Skeletal muscle satellite cell (primary cell): ENCODE results near the gene ARAP2.

Experiments used
- H3K27me3 ChIP-seq: 2 replicates; pipeline ENCODE4 v1.7.0; 2013; ENCODE audit warnings: low read length; ENCODE audit not compliant: control insufficient read depth, insufficient read depth
- H3K36me3 ChIP-seq: 2 replicates; pipeline ENCODE4 v1.7.0; 2013; ENCODE audit warnings: mild to moderate bottlenecking, control low read depth, low read length; ENCODE audit not compliant: insufficient read depth
- H3K4me1 ChIP-seq: 2 replicates; pipeline ENCODE4 v1.7.0; 2013; ENCODE audit warnings: low read length; ENCODE audit not compliant: control insufficient read depth, insufficient read depth
- H3K4me2 ChIP-seq: 2 replicates; pipeline ENCODE4 v1.7.0; 2013; ENCODE audit warnings: mild to moderate bottlenecking, low read length
- H3K4me3 ChIP-seq: 2 replicates; pipeline ENCODE4 v1.7.0; 2013; ENCODE audit warnings: low read length
- H3K9ac ChIP-seq: 2 replicates; pipeline ENCODE4 v1.7.0; 2013; ENCODE audit warnings: mild to moderate bottlenecking, low read depth, low read length, moderate library complexity
- H3K9me3 ChIP-seq: replicated peaks from 2 replicates; pipeline ENCODE4 v1.7.0; 2013; ENCODE audit warnings: mild to moderate bottlenecking, control low read depth, low read length

The ARAP2 gene

GRCh38 chr4:36086261-36086786 lies 158.0 kb downstream of the ARAP2 start:
- Histone ChIP-seq H3K4me1 (no peaks in the 10 kb centered on the region), H3K27me3 (no peaks in the 10 kb centered on the region), H3K36me3 (no peaks in the 10 kb centered on the region), H3K9ac (no peak overlapping the region), H3K4me3 (no peak overlapping the region), H3K4me2 (no peak overlapping the region), H3K9me3 (no peaks in the 10 kb centered on the region)

- Histone ChIP-seq H3K4me2 (no peak overlapping the region), H3K4me3 (no peak overlapping the region), H3K4me1 (no peaks in the 10 kb centered on the region), H3K9me3 (no peaks in the 10 kb centered on the region), H3K36me3 (no peaks in the 10 kb centered on the region), H3K27me3 (no peaks in the 10 kb centered on the region), H3K9ac (no peak overlapping the region)
Observed at GRCh38 chr4:36082817-36083216, 161.5 kb downstream of the ARAP2 start.

GRCh38 chr4:36081185-36081584 lies 163.1 kb downstream of the ARAP2 start:
- Histone ChIP-seq H3K9ac (no peak overlapping the region), H3K4me2 (no peak overlapping the region), H3K27me3 (no peaks in the 10 kb centered on the region), H3K36me3 (no peaks in the 10 kb centered on the region), H3K4me1 (no peaks in the 10 kb centered on the region), H3K4me3 (no peak overlapping the region), H3K9me3 (no peaks in the 10 kb centered on the region)

GRCh38 chr4:36079666-36080065 lies 164.6 kb downstream of the ARAP2 start:
- Histone ChIP-seq H3K4me1 (no peaks in the 10 kb centered on the region), H3K4me3 (no peak overlapping the region), H3K27me3 (no peaks in the 10 kb centered on the region), H3K9ac (no peak overlapping the region), H3K36me3 (no peaks in the 10 kb centered on the region), H3K4me2 (no peak overlapping the region), H3K9me3 (no peaks in the 10 kb centered on the region)

GRCh38 chr4:36078319-36078718 lies 166.0 kb downstream of the ARAP2 start:
- Histone ChIP-seq H3K4me2 (no peak overlapping the region), H3K4me3 (no peak overlapping the region), H3K27me3 (no peaks in the 10 kb centered on the region), H3K9ac (no peak overlapping the region), H3K36me3 (no peaks in the 10 kb centered on the region), H3K4me1 (no peaks in the 10 kb centered on the region), H3K9me3 (no peaks in the 10 kb centered on the region)

- Histone ChIP-seq H3K9ac (no peak overlapping the region), H3K36me3 (no peaks in the 10 kb centered on the region), H3K27me3 (no peaks in the 10 kb centered on the region), H3K4me3 (no peak overlapping the region), H3K4me2 (no peak overlapping the region), H3K9me3 (no peaks in the 10 kb centered on the region), H3K4me1 (no peaks in the 10 kb centered on the region)
Observed at GRCh38 chr4:36072529-36072928, 171.8 kb downstream of the ARAP2 start.

- no peak overlapping the region for H3K9ac ChIP-seq
- H3K4me1 ChIP-seq = no peaks in the 10 kb centered on the region
- H3K4me2 ChIP-seq = no peak overlapping the region
- H3K36me3 ChIP-seq = no peaks in the 10 kb centered on the region
- H3K27me3 ChIP-seq = no peaks in the 10 kb centered on the region
- no peaks in the 10 kb centered on the region for H3K9me3 ChIP-seq
- no peak overlapping the region for H3K4me3 ChIP-seq
Observed at GRCh38 chr4:36067116-36067515, 177.2 kb downstream of the ARAP2 start.

GRCh38 chr4:36065274-36065871 lies 178.9 kb downstream of the ARAP2 start:
- no peak overlapping the region for H3K4me2 ChIP-seq
- H3K9ac ChIP-seq = no peak overlapping the region
- no peaks in the 10 kb centered on the region for H3K27me3 ChIP-seq
- H3K9me3 ChIP-seq = peaks cover 3% of the 10 kb centered on the region
- no peak overlapping the region for H3K4me3 ChIP-seq
- no peaks in the 10 kb centered on the region for H3K36me3 ChIP-seq
- H3K4me1 ChIP-seq = no peaks in the 10 kb centered on the region

- Histone ChIP-seq H3K9ac (no peak overlapping the region), H3K9me3 (peaks cover 3% of the 10 kb centered on the region), H3K4me1 (no peaks in the 10 kb centered on the region), H3K36me3 (no peaks in the 10 kb centered on the region), H3K27me3 (no peaks in the 10 kb centered on the region), H3K4me3 (no peak overlapping the region), H3K4me2 (no peak overlapping the region)
Observed at GRCh38 chr4:36064117-36064516, 180.2 kb downstream of the ARAP2 start.

- no peaks in the 10 kb centered on the region for H3K9me3 ChIP-seq
- no peaks in the 10 kb centered on the region for H3K27me3 ChIP-seq
- no peaks in the 10 kb centered on the region for H3K36me3 ChIP-seq
Observed at GRCh38 chr4:36056136-36056535, 188.2 kb downstream of the ARAP2 start.

GRCh38 chr4:36054694-36055422 lies 189.5 kb downstream of the ARAP2 start:
- Histone ChIP-seq H3K27me3 (no peaks in the 10 kb centered on the region), H3K9ac (no peak overlapping the region), H3K36me3 (no peaks in the 10 kb centered on the region), H3K4me3 (no peak overlapping the region), H3K4me1 (no peaks in the 10 kb centered on the region), H3K4me2 (no peak overlapping the region), H3K9me3 (no peaks in the 10 kb centered on the region)

More at GRCh38 chr4:36056136-36056535, 188.2 kb downstream of the ARAP2 start:
- Histone ChIP-seq H3K4me3 (no peak overlapping the region), H3K4me1 (no peaks in the 10 kb centered on the region), H3K9ac (no peak overlapping the region), H3K4me2 (no peak overlapping the region)

GRCh38 chr4:36053930-36054329 lies 190.4 kb downstream of the ARAP2 start:
- Histone ChIP-seq H3K36me3 (no peaks in the 10 kb centered on the region), H3K4me3 (no peak overlapping the region), H3K27me3 (no peaks in the 10 kb centered on the region), H3K9me3 (no peaks in the 10 kb centered on the region), H3K4me1 (no peaks in the 10 kb centered on the region), H3K9ac (no peak overlapping the region), H3K4me2 (no peak overlapping the region)
